Effector CD4-positive, alpha-beta T cell (primary cell): ENCODE measurements around the gene RANBP17.
"Not testable (repeated sequence)": the region's sequence is repeated elsewhere in the genome, so short reads cannot be mapped to it uniquely, and the experiment has no call there.

Source experiments
- DNase-seq: peaks from one replicate; pipeline ENCODE4 v3.0.0-alpha.2; 2020

Gene RANBP17

DNA sequence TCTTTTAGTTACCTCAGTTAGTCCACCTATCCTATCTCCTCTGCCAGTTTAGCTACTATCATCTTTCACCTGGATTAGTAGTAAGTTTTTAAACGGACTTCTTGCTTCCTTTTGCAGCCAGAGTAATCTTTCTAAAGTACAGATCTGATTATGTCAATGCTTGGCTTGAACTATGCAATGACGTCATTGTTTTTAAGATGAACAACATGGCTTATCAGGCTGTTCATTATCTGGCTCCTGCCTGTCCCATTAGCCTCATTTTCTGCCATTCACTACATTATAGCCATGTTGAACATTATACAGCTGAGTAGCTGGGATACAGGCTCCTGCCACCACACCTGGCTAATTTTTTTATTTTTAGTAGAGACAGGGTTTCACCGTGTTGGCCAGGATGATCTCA is 98.7 kb downstream of the RANBP17 start:
- DNase-seq, result no peak

DNA sequence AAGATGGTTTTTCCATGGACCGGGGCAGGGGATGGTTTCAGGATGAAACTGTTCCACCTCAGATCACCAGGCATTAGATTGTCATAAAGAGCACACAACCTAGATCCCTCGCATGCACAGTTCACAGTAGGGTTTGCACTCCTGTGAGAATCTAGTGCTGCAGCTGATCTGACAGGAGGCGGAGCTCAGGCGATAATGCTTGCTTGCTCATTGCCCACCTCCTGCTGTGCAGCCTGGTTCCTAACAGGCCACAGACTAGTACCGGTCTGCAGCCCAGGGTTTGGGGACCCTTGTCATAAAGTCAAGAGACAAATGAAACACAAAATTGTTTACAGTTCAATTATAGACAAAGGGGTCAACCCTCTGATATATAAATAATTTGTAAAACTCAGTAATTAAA is 101.7 kb downstream of the RANBP17 start:
- DNase-seq, result no peak

DNA sequence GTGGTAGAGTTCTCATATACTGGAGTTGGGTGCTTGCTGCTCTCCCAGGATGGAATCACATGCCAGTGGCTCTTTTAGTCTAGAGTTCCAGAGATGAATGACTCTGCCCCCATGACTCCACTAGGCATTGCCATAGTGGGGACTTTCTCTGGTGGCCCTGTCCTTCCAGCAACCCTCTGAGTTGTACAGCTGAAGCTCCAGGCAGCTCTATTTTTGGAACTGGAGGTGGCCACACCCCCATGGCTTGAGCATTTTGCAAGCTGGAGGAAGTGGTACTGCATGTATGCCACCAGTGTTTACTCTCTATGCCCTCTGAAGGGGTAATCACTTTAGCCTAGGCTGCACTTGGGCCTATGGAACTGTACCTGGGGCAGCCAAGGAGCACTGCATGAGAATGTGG is 112.6 kb downstream of the RANBP17 start:
- DNase-seq, result no peak

DNA sequence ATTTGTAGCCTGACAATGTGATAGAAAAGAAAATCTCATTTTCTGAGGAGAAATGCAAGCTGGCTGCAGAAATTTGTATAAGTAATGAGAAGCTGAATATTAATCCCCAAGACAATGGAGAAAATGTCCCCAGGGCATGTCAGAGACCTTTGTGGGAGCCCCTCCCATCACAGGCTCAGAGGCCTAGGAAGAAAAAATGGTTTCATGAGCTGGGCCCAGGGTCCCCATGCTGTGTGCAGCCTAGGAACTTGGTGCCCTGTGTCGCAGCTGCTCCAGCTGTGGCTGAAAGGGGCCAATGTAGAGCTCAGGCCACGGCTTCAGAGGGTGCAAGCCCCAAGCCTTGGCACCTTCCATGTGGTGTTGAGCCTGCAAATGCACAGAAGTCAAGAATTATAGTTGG is 118.4 kb downstream of the RANBP17 start:
- not testable (repeated sequence) for DNase-seq

DNA sequence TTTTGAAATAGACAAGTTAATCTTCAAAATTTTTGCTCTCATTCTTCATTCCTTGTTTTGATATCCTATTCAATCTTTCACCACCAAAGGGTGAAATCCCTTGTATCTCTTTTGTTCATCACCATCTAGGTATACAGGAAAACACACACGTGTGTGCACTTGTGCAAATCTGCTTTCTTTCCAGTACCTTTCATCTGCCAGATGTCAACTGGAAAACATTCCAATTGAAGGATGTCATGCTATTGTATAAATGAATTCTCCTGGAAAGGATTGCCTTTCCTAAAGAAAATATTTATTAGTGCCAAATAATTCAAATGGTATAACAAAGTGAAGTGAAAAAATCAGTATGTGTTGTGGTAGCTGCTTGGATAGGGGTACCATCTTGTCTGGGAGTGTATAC is 123.7 kb downstream of the RANBP17 start:
- DNase-seq, result no peak

DNA sequence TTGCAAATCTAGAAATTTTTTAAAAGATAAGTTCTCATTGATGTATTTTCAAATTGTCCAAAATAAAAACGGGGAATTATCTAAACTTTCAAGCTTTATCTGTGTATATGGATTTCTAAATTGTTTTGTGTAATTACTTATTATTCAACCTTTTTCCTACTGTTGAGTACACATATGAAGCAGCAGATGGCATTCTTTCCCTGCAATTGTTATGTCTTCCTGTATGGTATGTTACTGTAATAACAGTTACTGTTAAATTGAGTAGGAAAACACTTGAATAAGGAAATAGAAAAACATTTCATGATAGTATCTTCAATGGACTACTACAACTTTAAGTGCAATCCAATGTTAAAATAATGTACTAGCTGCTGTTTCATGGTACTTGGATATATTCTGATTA is 124.8 kb downstream of the RANBP17 start:
- DNase-seq, result no peak

DNA sequence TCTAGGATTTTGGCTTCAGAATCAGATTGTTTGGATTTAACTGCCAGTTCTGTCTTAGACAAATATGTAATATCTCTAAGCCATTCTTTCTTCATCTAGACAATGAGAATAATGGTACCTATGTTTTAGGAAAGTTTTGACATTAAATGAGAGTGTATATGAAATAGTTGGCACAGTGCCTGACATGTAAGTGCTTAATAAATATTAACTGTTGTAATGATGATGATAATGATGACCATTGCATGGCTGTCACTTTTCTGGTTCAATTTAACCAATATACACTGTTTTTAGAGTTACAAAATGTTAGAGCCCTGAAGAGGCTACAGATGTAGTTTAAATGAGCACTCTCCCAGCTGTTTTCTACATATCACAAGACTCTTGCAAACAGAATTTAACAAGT is 131.7 kb downstream of the RANBP17 start:
- DNase-seq, result no peak

DNA sequence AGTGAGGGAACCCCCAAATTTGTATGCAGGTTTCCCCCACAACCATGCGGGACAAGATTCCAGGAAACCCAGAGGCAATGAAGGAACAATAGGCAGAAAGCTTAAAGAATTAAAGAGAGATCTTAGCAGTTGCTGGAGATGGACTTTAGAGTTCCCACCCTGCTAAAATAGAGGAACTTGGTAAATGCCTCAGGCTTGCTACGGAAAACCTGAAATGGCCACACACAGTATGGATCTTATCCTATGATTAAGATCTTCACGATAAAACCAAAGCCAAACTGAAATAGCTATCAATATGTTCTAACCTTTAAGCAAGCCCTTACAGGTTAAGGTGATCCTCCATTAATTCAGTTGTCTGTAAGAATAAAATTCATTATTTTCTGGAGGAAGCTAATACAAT is 148.3 kb downstream of the RANBP17 start:
- DNase-seq, result no peak

DNA sequence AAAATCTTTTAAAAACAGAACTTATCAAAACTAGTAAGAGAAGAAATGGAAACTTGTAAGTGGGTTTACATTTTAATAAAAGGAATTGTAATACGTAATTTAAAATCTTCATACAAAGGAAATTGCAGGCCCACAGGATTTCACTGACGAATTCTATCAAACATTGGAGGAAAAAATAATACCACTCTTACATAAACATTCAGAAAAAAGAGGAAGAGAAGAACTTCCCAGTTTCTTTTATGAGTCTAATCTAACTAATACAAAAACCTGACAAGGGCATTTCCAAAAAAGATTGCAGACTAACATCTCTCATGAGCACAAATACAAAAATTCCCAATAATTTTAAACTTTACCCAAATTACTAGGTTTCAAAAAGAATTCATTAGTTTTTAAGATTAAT is 149.0 kb downstream of the RANBP17 start:
- no peak for DNase-seq

DNA sequence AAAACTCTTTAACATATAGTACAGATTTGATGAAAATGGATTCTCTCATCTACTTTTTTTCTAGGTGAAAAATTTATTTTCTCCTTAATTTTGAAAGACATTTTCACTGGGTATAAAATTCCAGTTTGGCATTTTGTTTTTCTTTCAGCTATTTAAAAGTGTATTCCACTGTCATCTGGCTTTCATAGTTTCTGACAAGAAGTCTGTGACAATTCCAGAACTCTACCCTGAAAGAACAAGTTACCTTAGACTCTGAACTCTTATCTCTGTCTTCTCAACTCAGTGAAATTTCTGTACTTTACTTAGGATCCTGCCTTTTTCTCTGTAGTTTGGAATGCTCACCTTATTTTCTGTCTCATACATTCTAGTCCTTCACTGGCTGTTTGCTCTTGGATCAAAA is 161.7 kb downstream of the RANBP17 start:
- DNase-seq, result no peak

DNA sequence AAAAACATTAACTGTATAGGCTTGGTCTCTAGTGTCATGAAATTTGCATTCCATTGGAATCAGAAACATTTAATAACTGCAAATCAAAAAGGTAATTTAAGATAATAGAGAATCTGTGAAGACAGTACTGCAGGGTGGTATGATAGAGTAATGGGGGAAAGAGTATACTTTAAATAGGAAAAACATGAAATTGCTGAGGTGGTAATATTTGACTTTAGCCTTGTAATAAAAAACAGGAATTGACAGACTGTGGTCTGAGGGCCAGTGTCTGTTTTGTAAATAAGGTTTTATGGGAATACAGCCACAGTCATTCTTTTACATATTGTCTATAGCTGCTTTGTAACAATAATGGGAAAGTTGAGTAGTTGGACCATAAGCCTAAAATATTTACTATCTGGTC is 162.3 kb downstream of the RANBP17 start:
- DNase-seq, result no peak

DNA sequence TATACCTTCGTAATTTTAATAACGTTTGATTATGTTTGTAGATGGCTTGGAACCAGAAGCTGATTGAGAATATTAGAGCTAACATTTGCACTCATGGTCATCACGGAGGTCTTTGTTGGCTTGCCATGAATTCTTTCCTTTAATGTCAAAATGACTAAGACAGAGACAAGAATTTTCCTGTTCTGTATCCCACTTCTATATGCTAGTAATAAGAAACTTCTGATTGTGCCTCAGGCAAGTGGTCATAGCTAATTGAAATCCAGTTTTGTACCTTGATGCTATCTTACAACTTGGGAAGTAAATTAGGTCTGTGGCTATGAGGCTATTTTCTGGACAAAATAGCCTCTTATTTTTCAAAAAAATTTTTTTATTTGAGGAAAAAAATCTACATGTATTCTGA is 167.6 kb downstream of the RANBP17 start:
- no peak for DNase-seq

DNA sequence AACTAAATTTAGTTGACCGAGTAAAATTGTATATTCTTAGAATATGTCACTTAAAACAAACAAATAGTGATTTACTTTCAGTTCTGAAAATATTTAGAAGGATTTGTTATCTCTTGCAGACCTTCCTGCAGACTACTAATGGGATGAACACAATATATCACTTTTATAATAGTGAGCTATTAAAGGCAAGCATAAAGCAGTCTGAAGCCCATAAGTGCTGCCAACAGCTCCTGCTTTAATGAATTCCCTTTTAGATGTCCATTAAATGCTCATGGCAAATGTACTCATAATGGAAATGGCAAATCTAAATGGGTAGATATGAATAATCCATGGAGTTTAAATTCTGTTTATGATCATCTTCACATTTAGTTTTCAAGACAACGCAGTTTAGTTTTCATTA is 170.2 kb downstream of the RANBP17 start:
- no peak for DNase-seq

DNA sequence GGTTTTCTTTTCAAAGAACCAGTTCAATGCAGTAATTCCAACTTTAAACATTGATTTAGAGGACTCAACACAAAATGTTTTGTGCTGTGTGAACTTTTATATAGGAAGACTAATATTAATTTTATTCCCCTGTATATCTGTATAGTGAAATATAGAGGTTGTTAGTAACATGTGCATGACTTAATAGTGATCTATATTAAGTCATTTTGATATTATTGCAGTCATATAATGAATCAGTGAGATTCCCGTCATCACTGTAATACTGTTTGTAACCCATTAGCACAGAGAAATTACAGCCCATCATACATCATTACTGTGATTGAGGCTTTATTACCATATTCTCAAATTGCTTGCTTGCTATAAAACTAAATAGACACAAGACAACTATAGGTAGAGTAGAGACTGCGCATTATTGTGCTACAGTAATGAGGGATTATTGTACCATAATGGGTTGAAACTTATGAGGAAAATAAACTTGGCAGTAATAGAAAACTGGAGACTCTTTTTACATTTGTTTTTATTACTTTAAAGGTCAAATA is 170.7 kb downstream of the RANBP17 start:
- DNase-seq, result no peak

DNA sequence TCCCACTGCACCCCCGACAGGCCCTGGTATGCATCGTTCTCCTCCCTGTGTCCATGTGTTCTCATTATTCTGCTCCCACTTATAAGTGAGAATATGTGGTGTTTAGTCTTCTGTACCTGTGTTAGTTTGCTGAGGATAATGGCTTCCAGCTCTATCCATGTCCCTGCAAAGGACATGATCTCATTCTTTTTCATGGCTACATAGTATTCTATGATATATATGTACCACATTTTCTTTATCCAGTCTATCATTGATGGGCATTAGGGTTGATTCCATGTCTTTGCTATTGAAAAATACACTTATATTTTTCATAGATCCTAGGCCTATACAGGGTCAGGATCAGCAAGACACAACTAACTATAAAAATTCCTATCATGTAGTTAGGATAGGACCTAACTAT is 180.1 kb downstream of the RANBP17 start:
- DNase-seq, result not testable (repeated sequence)

DNA sequence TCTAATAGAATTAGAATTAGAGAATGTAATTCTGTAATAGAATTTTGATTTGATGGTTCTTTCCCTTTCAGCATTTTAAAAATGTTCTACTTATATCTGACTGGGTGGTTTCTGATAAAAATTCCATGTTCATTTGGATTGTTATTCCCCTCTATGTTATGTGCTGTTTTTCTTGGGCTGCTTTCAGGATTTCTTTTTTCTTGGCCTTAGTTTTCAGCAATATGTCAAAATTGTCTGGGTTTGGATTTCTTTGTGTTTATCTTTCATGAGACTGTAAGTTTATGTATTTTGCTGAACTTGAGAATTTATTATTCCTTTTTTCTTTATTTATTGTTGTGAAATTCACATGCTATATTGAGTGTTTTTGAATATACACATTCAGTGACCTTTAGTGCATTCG is 189.1 kb downstream of the RANBP17 start:
- no peak for DNase-seq

DNA sequence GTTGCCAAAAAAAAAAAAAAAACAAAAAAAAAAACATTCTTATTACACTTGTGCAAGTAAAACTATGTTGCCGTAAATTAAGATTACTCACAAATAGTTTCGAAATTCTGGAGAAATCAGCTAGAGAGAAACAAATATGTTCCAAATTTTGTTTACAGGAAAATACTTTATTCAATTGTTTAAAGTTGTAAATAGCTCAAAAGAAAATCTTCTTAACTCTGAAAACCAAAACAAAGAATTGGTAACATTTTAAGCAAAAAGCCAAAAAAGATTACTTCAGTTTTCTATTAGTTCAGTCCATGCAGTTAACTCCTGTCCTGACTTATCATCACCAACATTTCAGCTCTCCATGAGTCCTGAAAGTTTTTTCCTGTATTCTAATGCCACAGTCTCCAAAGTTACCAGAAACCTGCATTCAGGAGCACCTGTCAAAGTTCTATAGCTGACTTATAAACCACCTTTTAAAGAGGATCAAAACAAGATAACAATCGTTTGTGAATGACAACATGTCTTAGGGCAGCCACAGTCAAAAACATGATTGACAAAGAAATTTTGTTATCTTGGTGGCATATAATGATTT is 194.1 kb downstream of the RANBP17 start:
- DNase-seq, result no peak

DNA sequence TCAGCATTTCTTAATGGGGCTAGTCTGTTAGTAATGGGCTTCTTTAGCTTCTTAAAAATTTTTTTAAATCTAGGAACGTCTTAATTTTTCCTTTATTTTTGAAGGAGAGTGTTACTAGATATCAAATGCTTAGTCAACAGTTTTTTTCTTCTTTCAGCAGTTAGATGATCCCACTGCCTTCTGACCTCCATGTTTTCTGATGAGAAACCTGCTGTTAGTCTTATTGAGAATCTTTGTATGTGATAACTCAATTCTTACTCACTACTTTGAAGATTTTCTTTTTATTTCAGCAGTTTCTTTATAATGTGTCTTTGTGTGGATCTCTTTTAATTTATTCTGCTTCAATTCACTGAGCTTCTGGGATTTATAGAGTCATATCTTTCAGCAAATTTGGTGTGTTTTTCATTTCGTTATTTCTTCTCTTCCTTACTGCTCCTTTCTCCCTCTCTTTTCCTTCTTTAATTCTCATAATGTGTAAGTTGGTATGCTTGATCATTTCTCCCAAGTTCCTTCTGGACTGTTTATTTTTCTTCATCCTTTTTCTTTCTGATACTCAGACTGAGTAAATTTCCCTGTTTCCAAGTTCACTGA is 205.8 kb downstream of the RANBP17 start:
- no peak for DNase-seq

DNA sequence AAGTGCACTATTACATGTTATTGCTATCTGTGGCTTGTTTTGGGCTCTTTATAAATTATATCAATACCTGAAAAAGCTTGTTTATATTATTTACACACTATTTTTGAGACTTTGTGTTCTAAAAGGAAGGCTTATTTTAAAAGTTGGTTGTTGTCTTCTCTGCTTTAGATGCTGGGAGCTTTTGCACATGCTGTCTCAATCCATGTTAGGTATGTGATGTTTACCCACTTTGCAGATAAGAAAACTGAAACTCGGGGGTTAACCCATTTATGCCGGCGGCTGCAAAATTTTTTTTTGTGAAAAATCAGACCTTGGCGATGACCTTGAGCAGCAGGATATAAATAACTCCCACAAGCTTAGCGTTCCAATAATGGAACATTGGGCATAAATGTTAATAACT is 212.9 kb downstream of the RANBP17 start:
- no peak for DNase-seq

DNA sequence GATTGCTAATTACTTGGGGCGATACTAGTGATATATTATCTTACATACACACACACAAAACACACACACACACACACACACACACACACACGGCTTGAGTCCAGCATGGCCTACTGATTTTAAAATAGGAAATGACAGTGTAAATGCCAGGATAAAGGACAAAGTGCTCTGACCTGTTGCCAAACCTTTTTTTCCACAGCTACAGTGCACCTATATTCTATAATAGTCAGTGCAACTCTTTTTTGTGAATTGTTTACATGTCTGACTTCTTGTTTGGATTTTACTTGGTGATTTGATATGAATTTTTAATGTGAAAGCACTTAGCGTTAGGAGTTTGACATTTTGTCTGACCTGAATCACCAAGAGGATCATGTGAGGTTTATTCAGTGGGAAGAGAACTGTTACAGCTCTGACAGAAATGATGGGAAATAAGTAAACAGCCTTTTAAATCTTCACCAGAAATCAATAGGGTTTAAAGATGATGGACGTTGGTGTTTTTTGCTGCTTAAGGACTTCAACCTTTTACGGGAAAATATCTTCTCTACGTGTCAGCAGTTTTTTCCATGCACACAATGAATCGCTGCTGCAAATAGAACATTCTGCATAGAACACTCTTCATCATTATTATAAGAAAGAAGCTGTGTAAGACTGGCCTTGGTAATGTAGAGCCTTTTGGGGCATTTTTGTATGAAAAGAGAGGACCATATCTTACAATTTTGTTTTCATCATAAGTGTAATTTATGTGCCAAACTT is 218.5 kb downstream of the RANBP17 start:
- DNase-seq, result no peak

DNA sequence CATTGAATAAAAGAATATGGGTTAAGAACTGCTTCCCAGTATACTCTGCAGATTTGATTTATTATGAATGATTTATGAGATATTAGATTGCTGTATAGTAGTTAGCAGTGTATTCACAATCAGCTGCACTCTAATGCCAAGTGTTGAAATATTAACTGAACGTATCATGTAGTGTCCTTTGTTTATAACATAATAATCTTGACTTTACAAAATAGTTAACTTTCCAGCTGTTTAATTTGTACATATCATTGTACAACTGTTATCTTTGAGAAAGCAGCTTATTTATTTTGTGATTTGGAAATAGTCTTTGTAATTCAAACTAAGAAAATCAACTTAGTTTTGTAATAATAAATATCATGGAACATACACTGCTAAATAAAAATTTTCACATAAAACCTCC is 219.5 kb downstream of the RANBP17 start:
- DNase-seq, result no peak

DNA sequence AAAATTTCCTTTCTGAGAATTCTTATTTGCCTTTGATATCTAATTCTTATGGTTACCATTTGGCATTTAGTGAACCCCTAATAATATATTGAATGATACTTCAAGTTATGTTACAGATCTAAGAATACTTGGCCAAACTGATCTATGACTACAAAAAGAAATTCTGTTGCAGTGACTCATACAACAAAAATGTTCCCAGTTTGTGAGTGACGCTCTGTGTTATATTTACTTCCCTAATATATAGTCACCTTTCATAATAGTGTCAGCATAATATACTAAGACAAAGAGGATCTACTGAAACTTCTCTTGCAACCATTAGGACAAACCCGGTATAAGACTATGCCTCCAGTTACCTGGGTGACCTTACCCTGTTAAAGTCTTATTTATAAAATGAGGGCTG is 230.4 kb downstream of the RANBP17 start:
- no peak for DNase-seq

DNA sequence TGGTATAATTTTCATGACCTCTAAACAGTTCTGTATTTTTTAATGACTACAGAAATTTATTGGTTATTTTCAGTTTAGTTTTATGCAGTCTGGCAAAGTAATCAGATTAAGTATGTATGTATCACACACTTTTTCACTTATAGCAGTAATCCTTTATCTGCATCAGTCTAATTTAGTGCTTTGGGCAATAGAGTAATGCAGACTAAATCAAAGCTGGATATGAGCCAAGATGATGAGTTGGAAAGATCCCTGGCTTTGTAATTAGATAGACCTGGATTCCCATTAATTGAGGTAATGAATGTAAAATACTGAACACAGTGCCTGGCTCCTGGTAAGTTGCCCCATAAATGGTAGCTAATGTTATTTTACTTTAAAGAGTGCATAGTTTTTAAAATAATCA is 231.8 kb downstream of the RANBP17 start:
- no peak for DNase-seq

DNA sequence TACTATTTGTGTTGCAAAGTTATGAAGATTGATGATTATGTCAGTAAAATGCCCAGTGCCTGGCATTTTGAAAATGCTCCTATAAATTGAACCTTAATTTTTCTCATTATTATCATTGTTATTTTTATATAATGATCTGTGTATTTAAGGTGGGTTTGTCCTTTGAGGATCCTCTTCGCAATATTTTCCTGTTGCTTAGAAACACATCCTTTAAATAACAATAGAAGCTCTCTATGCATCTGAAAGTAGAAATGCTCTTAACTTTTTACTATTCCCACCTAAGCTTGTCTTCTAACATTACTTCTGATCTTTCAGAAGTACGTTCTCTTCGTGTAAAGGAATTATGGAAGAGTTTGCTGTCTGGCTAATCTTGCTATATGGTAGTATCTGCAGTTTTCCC is 232.5 kb downstream of the RANBP17 start:
- no peak for DNase-seq
